ENCODE measurements around the gene GSTK1. TPM values are rescaled to one million over a fixed set of nuclear protein-coding genes. Genes with fewer than 3 reads are reported as not detected.

Gene GSTK1
- total RNA-seq, 1 donor from 2014 or later: 51.0 TPM

GRCh38 chr7:143308632-143309031 is 45.4 kb downstream of the GSTK1 start:
- H3K4me3 Mint-ChIP-seq: no peak overlapping the region
- no peaks in the 10 kb centered on the region for H3K27me3 Mint-ChIP-seq (ENCODE audit: low read depth)
- DNase-seq (ENCODE audit: low read depth, low spot score): no peak
- no peaks in the 10 kb centered on the region for H3K4me1 Mint-ChIP-seq
- TF ChIP-seq CTCF (conservative IDR thresholded peaks at IDR 0.05): no peak
- no peaks in the 10 kb centered on the region for H3K9me3 Mint-ChIP-seq
- H3K36me3 Mint-ChIP-seq (ENCODE audit: low read depth): peaks cover 43% of the 10 kb centered on the region
- H3K27ac Mint-ChIP-seq (ENCODE audit: unreplicated experiment): no peak overlapping the region

DNA sequence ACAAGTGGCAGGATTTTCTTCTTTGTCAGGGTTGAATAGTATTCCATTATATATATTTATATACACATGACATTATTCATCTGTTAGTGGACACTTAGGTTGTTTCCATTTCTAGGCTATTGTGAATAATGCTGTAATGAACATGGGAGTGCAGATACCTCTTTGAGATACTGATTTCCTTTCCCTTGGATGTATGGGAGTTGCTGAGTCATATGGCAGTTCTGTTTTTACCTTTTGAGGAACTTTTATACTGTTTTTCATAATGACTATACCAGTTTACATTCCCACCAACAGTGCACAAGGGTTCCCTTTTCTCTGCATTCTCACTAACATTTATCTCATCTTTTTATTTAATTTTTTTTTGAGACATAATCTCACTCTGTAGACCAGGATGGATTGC is 50.9 kb downstream of the GSTK1 start:
- no peak for TF ChIP-seq CTCF (conservative IDR thresholded peaks at IDR 0.05)
- Mint-ChIP-seq H3K4me3 (no peak overlapping the region), H3K9me3 (no peaks in the 10 kb centered on the region), H3K27ac (ENCODE audit: unreplicated experiment) (no peak overlapping the region), H3K27me3 (ENCODE audit: low read depth) (no peaks in the 10 kb centered on the region), H3K36me3 (ENCODE audit: low read depth) (peaks cover 19% of the 10 kb centered on the region), H3K4me1 (no peaks in the 10 kb centered on the region)
- DNase-seq (ENCODE audit: low read depth, low spot score): no peak

DNA sequence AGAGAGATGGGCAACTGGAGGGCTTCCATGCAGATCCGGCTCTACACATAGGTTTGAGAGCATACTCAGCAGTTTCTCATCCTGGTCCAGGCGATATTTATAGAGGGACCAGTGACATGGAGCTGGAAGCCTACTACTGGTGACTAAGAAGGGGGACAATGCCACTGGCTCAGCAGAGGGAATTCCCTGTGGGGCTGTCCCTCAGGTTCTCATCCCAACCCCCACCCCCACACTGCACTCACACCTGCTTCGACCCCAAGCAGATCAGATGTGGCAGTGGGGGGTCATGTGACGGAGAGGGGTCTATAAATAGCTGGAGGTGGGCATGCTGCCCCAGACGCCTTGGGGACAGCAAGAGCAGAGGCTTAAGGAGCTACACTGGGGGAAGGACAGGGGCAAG is 52.5 kb downstream of the GSTK1 start, which contains the start of gene CLCN1:
TSS of gene CLCN1 (plus strand) at position 336 of the 400 bp plus-strand sequence. CDS start 102 bp downstream, outside the sequence.
- H3K4me3 Mint-ChIP-seq: no peak within 1 kb of the TSS
- no peaks in the 10 kb centered on the region for H3K27me3 Mint-ChIP-seq (ENCODE audit: low read depth)
- no peaks in the 10 kb centered on the region for H3K4me1 Mint-ChIP-seq
- TF ChIP-seq CTCF (conservative IDR thresholded peaks at IDR 0.05): no peak
- H3K27ac Mint-ChIP-seq (ENCODE audit: unreplicated experiment): peak within 1 kb of the TSS; percentile 5
- no peaks in the 10 kb centered on the region for H3K9me3 Mint-ChIP-seq
- H3K36me3 Mint-ChIP-seq (ENCODE audit: low read depth): peaks cover 17% of the 10 kb centered on the region
- no peak for DNase-seq (ENCODE audit: low read depth, low spot score)

- Mint-ChIP-seq H3K9me3 (no peaks in the 10 kb centered on the region), H3K4me3 (no peak overlapping the region), H3K36me3 (ENCODE audit: low read depth) (peaks cover 14% of the 10 kb centered on the region), H3K27me3 (ENCODE audit: low read depth) (no peaks in the 10 kb centered on the region), H3K27ac (ENCODE audit: unreplicated experiment) (no peak overlapping the region), H3K4me1 (no peaks in the 10 kb centered on the region)
- no peak for TF ChIP-seq CTCF (conservative IDR thresholded peaks at IDR 0.05)
- DNase-seq (ENCODE audit: low read depth, low spot score): no peak
These were observed 53.3 kb downstream of the GSTK1 start for GRCh38 chr7:143316492-143316891.

- peaks cover 5% of the 10 kb centered on the region for H3K36me3 Mint-ChIP-seq (ENCODE audit: low read depth)
- H3K4me1 Mint-ChIP-seq: peaks cover 11% of the 10 kb centered on the region
- no peaks in the 10 kb centered on the region for H3K27me3 Mint-ChIP-seq (ENCODE audit: low read depth)
- H3K4me3 Mint-ChIP-seq: no peak overlapping the region
- TF ChIP-seq CTCF (conservative IDR thresholded peaks at IDR 0.05): no peak
- no peak overlapping the region for H3K27ac Mint-ChIP-seq (ENCODE audit: unreplicated experiment)
- DNase-seq (ENCODE audit: low read depth, low spot score): no peak
- no peaks in the 10 kb centered on the region for H3K9me3 Mint-ChIP-seq
These were observed 55.4 kb downstream of the GSTK1 start for GRCh38 chr7:143318661-143319060.

Other genes with a start within 250 kb of the GSTK1 start
- gene OR9A2, start 236.3 kb upstream of the GSTK1 start, total RNA-seq: not detected in 2 replicates
- gene OR6V1, start 211.1 kb upstream of the GSTK1 start, total RNA-seq: not detected in 2 replicates
- not detected in 2 replicates for gene PIP, start 131.4 kb upstream of the GSTK1 start, total RNA-seq
- gene TAS2R39, start 80.0 kb upstream of the GSTK1 start, total RNA-seq: not detected in 2 replicates
- not detected in 2 replicates for gene TAS2R40, start 41.4 kb upstream of the GSTK1 start, total RNA-seq
- 0.61 and 0.91 TPM in 2 replicates for gene TMEM139, start 21.5 kb downstream of the GSTK1 start, total RNA-seq
- 72.8 and 76.2 TPM in 2 replicates for gene CASP2, start 24.9 kb downstream of the GSTK1 start, total RNA-seq
- 0.09 TPM in 1 of 2 replicates, not detected in the other for gene CLCN1, start 52.7 kb downstream of the GSTK1 start, total RNA-seq
- gene FAM131B, start 99.3 kb downstream of the GSTK1 start, total RNA-seq: 15.0 and 15.5 TPM in 2 replicates
- gene ZYX, start 117.9 kb downstream of the GSTK1 start, total RNA-seq: 61.7 and 64.7 TPM in 2 replicates
- gene EPHA1, start 145.4 kb downstream of the GSTK1 start, total RNA-seq: not detected in 2 replicates
- gene TAS2R60, start 180.0 kb downstream of the GSTK1 start, total RNA-seq: not detected in 2 replicates
- not detected in 2 replicates for gene TAS2R41, start 214.4 kb downstream of the GSTK1 start, total RNA-seq

Measured in neural crest cell (in vitro differentiated cells).